ENCODE data around the gene CRK.
"Not testable (repeated sequence)": the region's sequence is repeated elsewhere in the genome, so short reads cannot be mapped to it uniquely, and the experiment has no call there.

The CRK gene

GRCh38 chr17:1386265-1386664 is 69.8 kb downstream of the CRK start:
- TF ChIP-seq MYC (IDR thresholded peaks at IDR 0.05; ENCODE audit: low read depth, low read length) (no peak), MAX (IDR thresholded peaks at IDR 0.05; ENCODE audit: low read depth, low read length) (no peak), POLR2A (IDR thresholded peaks at IDR 0.05; ENCODE audit: extremely low read depth, insufficient read length) (no peak)
- TF ChIP-seq, protein P1, sequence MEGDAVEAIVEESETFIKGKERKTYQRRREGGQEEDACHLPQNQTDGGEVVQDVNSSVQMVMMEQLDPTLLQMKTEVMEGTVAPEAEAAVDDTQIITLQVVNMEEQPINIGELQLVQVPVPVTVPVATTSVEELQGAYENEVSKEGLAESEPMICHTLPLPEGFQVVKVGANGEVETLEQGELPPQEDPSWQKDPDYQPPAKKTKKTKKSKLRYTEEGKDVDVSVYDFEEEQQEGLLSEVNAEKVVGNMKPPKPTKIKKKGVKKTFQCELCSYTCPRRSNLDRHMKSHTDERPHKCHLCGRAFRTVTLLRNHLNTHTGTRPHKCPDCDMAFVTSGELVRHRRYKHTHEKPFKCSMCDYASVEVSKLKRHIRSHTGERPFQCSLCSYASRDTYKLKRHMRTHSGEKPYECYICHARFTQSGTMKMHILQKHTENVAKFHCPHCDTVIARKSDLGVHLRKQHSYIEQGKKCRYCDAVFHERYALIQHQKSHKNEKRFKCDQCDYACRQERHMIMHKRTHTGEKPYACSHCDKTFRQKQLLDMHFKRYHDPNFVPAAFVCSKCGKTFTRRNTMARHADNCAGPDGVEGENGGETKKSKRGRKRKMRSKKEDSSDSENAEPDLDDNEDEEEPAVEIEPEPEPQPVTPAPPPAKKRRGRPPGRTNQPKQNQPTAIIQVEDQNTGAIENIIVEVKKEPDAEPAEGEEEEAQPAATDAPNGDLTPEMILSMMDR (IDR thresholded peaks at IDR 0.05; ENCODE audit: low read depth, low read length) = no peak
- no peak overlapping the region for H3K4me3 ChIP-seq (ENCODE audit: low read depth, low read length)
- DNase-seq (ENCODE audit: low read depth) = no peak

DNA sequence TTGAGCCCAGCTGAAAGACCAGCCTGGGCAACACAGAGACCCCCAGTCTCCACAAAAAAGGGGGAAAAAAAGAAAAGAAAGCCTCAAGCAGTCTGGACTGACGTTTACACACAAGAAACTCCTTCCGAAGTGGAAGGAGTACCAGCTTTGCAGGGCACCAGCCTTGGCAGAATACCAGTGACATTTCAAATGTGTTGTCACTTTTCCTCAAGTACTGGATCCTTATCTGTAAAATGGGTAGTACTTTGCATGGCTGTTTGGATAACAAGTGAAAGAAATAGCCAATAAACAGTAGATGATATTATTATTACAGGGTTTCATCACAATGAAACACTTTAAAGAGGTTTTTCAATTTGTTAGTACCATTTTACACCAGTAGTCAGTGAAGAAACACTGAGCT is 70.2 kb downstream of the CRK start:
- no peak for DNase-seq (ENCODE audit: low read depth)
- TF ChIP-seq POLR2A (IDR thresholded peaks at IDR 0.05; ENCODE audit: extremely low read depth, insufficient read length) = no peak
- H3K4me3 ChIP-seq (ENCODE audit: low read depth, low read length) = no peak overlapping the region

DNA sequence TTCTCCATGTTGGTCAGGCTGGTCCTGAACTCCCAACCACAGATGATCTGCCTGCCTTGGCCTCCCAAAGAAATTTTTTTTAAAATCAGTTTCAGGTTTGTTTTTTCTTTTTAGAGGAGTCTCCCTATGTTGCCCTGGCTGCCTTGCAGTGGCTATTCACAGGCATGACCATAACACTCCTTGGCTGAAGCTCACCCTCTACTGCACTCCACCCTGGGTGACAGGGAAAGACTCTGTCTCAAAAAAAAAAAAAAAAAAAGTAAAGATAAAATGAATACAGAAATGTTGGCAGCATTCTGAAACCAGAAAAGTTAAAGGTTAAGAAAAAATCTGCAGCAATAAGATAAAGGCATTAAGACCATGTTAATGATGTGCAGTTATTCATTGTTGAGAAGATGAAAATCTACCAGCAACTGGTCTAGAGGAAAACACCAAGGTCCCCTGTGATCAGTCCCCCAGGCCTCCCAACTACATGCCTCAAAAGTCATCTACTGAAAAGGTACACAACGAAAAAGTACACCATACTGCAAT is 71.1 kb downstream of the CRK start:
- TF ChIP-seq, protein P1 (IDR thresholded peaks at IDR 0.05; ENCODE audit: low read depth, low read length) = no peak
- TF ChIP-seq POLR2A (IDR thresholded peaks at IDR 0.05; ENCODE audit: extremely low read depth, insufficient read length) (no peak), MAX (IDR thresholded peaks at IDR 0.05; ENCODE audit: low read depth, low read length) (no peak), MYC (IDR thresholded peaks at IDR 0.05; ENCODE audit: low read depth, low read length) (no peak)
- no peak overlapping the region for H3K4me3 ChIP-seq (ENCODE audit: low read depth, low read length)
- DNase-seq (ENCODE audit: low read depth) = no peak

DNA sequence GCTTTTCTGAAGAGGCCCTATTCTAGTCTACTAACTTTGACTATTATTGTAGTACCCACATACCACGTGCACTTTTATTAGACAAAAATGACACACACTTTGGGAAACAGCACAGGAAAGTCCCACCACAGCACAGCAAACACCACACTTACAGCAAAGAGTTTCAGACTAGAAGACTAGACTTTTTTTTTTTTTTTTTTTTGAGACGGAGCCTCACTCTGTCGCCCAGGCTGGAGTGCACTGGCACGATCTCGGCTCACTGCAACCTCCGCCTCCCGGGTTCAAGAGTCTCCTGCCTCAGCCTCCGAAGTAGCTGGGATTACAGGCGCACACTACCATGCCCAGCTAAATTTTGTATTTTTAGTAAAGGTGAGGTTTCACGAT is 76.1 kb downstream of the CRK start:
- no peak for TF ChIP-seq POLR2A (IDR thresholded peaks at IDR 0.05; ENCODE audit: extremely low read depth, insufficient read length)
- TF ChIP-seq MAX (IDR thresholded peaks at IDR 0.05; ENCODE audit: low read depth, low read length) = no peak
- TF ChIP-seq MYC (IDR thresholded peaks at IDR 0.05; ENCODE audit: low read depth, low read length) = no peak
- TF ChIP-seq, protein P1 (IDR thresholded peaks at IDR 0.05; ENCODE audit: low read depth, low read length) = no peak
- no peak for DNase-seq (ENCODE audit: low read depth)
- H3K4me3 ChIP-seq (ENCODE audit: low read depth, low read length) = no peak overlapping the region

DNA sequence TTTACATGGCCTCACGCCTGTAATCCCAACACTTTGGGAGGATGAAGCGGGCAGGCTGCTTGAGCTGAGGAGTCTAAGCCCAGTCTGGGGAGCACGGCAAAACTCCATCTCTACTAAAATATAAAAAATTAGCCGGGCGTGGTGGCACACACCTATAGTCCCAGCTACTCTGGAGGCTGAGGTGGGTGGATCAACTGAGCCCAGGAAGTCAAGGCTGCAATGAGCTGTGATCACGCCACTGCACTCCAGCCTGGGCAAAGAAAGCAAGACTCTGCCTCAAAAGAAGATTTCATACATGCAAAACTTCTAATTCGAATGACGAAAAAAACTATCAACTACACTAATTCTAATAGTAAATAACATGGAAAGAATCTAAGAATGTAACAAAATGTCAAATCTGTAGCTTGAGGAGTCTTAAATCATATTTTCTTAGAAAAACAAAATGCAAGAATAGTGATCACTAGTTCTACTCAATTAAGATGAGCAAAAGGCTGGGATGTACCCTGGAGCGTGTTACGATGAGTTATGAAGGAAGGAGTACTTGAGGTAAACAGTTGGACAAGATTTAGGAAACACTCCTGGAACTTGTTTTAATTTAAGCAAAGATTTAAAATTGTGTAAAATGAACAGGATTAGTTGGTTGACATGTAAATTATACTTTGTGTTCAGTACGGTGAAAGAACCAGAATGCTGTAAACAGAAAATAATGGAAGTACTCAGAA is 76.7 kb downstream of the CRK start:
- no peak for DNase-seq (ENCODE audit: low read depth)
- H3K4me3 ChIP-seq (ENCODE audit: low read depth, low read length) = no peak overlapping the region
- no peak for TF ChIP-seq MYC (IDR thresholded peaks at IDR 0.05; ENCODE audit: low read depth, low read length)
- TF ChIP-seq MAX (IDR thresholded peaks at IDR 0.05; ENCODE audit: low read depth, low read length) = no peak
- TF ChIP-seq POLR2A (IDR thresholded peaks at IDR 0.05; ENCODE audit: extremely low read depth, insufficient read length) = no peak
- TF ChIP-seq, protein P1 (IDR thresholded peaks at IDR 0.05; ENCODE audit: low read depth, low read length) = no peak

DNA sequence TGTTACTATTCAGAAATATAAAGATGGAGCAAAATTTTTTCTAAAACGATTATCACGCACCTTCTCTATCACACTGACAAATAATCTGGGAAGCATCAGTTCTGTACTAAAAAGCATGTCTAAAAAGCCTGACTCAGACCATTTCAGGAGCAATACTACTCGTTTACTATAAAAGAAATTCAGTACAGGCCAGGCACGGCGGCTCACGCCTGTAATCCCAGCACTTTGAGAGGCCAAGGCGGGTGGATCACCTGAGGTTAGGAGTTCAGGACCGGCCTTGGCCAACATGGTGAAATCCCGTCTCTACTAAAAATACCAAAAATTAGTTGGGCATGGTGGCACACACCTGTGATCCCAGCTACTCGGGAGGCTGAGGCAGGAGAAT is 77.6 kb downstream of the CRK start:
- DNase-seq (ENCODE audit: low read depth); H3K4me3 ChIP-seq (ENCODE audit: low read depth, low read length): not testable (repeated sequence)

GRCh38 chr17:1377334-1377733 is 78.7 kb downstream of the CRK start:
- DNase-seq (ENCODE audit: low read depth) = no peak
- TF ChIP-seq MYC (IDR thresholded peaks at IDR 0.05; ENCODE audit: low read depth, low read length) (no peak), MAX (IDR thresholded peaks at IDR 0.05; ENCODE audit: low read depth, low read length) (no peak), POLR2A (IDR thresholded peaks at IDR 0.05; ENCODE audit: extremely low read depth, insufficient read length) (no peak)
- TF ChIP-seq, protein P1 (IDR thresholded peaks at IDR 0.05; ENCODE audit: low read depth, low read length) = no peak

More at GRCh38 chr17:1377334-1377733, 78.7 kb downstream of the CRK start:
- no peak overlapping the region for H3K4me3 ChIP-seq (ENCODE audit: low read depth, low read length)

All from NB4 (cell line).